22Rv1 (cell line): Measurements from ENCODE around the gene GOLPH3.
A peak's percentile ranks its signal among the peaks of the same experiment; 100 is the strongest.

Experiments
- H3K27ac ChIP-seq: fragments of 450-650 bp; 2 replicates; pipeline ENCODE4 v1.5.1; 2017
- ZFX ChIP-seq: fragments of 450-650 bp; IDR thresholded peaks from 2 replicates; pipeline ENCODE4 v1.6.1; 2017; ENCODE audit warnings: antibody characterized with exemption, borderline replicate concordance
- TF ChIP-seq, protein P1 (sequence below): fragments of 450-650 bp; IDR thresholded peaks from 2 replicates; pipeline ENCODE4 v1.5.1; 2017; ENCODE audit warnings: mild to moderate bottlenecking

The GOLPH3 gene

DNA sequence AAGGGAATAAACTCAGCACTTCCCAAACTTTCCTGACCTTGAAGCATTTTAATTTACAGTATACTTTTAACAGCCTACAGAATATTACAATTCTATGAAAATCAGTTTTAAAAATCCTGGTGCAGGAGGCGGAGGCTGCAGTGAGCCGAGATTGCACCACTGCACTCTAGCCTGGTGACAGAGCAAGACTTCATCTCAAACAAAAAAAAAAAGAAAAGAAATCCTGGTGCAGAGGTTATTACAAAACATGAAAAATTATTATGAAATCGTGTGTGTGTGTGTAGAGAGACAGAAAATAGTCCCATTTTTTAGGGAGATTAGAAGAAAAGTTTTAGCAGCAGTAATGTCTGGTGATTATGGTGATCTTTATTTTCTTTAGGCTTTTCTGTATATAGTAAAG, 26.9 kb downstream of the GOLPH3 start:
- H3K27ac ChIP-seq = no peak overlapping the region
- TF ChIP-seq ZFX = no peak
- TF ChIP-seq, protein P1, sequence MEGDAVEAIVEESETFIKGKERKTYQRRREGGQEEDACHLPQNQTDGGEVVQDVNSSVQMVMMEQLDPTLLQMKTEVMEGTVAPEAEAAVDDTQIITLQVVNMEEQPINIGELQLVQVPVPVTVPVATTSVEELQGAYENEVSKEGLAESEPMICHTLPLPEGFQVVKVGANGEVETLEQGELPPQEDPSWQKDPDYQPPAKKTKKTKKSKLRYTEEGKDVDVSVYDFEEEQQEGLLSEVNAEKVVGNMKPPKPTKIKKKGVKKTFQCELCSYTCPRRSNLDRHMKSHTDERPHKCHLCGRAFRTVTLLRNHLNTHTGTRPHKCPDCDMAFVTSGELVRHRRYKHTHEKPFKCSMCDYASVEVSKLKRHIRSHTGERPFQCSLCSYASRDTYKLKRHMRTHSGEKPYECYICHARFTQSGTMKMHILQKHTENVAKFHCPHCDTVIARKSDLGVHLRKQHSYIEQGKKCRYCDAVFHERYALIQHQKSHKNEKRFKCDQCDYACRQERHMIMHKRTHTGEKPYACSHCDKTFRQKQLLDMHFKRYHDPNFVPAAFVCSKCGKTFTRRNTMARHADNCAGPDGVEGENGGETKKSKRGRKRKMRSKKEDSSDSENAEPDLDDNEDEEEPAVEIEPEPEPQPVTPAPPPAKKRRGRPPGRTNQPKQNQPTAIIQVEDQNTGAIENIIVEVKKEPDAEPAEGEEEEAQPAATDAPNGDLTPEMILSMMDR = no peak

DNA sequence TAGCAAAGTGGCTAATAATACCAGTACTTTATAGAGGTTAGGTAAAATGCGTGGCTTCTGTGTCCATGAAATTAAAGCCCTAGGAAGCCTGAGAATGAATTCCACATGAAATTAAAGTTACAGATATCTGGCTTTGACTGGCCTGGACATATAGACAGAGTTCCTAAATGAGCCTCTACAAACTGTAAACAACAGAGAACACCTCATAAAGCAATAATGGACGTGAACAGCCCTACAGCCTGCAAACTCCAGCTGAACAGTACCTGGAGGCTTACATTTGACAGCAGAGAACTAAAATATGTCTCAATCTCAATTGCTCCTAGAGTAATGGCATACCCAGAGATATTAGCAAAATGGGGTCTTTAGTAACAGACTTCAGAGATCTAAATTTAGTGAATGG, 28.7 kb downstream of the GOLPH3 start:
- peak overlapping the region; percentile 19; the same call in 1 of the 2 replicates for H3K27ac ChIP-seq
- TF ChIP-seq ZFX = no peak

DNA sequence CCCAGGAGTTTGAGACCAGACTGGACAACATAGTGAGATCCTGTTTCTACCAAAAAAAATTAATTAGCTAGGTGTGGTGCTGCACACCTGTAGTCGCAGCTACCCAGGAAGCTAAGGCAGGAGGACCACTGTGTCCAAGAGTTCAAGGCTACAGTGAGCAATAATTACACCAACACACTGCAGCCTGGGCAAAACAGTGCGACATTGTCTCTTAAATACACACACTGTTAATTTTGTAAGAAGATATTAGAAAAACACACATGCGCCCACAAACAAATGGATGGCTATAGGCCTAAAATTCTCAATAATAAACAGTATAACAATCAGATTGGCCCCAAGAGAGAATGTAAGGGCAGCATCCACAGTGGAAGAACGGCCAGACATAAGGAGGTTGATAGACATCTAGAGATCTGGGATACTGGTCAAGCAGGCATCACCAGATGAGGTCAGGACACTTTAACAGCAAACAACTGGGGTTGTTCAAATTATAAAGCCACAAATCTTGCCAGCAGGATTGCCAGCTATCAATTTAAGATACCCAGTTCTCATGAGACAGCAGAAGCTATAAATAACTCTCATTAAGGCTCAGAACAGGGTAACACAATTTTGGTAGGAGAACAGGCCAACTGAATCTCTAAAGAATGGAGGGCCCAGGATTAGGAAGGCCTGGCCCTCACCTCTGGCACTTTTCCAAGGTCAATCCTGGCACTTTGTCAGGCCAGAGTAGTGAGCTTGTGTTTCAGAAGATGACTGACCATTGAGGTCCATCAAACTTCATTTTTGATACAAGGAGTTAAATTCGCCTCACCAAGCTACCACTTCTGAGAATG, 29.5 kb downstream of the GOLPH3 start:
- TF ChIP-seq ZFX = no peak
- TF ChIP-seq, protein P1 = no peak
- H3K27ac ChIP-seq = 0 out of 2 replicates have a peak overlapping the region, but pooled peaks have one; percentile 19

DNA sequence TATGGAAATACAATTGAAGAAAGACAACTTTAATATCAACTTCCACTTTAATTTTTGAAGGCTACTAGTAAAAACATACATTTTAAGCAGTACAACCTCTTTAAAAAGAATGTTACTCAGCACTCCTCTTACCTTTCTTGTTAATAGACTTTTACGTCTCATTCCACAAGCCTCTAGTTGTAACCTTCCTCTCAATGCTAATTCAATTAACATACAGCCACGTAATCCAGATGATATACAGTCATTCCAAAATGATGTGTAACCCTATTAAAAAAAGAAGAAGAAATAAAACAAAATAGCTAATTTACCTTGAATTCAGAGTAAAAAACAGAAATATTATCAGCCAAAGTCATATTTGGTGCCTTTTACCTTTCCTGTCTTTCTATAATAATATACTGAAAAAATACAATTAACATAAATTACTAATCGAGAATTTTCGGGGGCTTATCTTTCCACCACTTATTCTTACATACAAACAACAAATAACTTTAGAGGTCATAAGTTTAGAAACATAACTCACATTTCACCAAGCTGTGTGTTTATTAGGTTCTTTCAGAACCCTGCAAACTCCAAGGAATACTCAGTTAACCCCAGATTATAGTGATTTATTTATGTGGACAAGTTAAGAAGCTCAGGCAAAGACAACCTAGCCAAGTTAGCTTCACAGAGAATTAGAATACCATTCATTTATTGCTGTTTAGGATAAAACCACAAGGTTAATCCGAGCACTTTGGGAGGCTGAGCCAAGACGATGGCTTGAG, 30.3 kb downstream of the GOLPH3 start:
- no peak for TF ChIP-seq ZFX
- TF ChIP-seq, protein P1 = no peak

DNA sequence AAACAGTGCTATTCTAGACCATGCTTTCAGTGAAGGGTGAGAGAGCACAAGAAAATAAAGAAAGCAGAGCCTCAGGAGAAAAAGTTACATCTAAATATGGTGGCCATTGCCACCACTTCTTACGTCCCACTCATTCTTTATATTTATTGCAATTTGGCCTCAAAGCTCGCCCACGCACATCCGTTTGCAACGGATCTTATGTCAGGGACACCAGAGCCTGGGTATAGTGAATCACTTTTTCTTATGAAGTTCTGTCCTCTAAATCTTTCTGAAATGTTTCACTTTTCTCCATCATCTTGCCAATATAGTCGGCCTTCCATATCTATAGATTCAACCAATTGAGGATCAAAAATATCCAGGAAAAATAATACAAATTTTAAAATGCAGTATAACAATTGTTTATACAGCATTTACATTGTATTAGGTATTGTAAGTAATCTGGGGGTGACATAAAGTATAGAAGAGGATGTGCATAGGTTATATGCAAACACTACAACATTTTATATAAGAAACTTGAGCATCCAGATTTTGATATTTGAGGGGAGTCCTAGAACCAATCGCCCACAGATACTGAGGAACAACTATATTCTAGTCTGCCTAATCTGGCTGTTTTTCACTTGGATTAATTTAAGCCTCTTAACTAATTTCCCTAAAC, 35.2 kb downstream of the GOLPH3 start:
- no peak overlapping the region for H3K27ac ChIP-seq
- no peak for TF ChIP-seq ZFX
- TF ChIP-seq, protein P1 = no peak

More for the DNA sequence above, 30.3 kb downstream of the GOLPH3 start:
- H3K27ac ChIP-seq = no peak overlapping the region

DNA sequence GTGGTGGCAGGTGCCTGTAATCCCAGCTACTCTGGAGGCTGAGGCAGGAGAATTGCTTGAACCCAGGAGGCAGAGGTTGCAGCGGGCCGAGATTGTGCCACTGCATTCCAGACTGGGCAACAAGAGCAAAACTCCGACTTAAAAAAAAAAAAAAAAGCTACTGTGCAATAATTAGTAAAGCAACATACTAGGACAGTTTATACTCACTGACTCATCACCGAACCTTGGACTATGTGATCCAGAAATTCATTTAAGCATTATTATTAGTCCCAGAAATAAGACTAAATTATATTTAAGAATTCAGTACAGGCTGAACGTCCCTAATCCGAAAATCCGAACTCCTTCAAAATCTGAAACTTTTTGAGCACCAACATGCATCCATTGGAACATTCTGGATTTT, 37.8 kb downstream of the GOLPH3 start:
- TF ChIP-seq, protein P1 = no peak
- no peak for TF ChIP-seq ZFX
- no peak overlapping the region; the same call in 1 of the 2 replicates for H3K27ac ChIP-seq

DNA sequence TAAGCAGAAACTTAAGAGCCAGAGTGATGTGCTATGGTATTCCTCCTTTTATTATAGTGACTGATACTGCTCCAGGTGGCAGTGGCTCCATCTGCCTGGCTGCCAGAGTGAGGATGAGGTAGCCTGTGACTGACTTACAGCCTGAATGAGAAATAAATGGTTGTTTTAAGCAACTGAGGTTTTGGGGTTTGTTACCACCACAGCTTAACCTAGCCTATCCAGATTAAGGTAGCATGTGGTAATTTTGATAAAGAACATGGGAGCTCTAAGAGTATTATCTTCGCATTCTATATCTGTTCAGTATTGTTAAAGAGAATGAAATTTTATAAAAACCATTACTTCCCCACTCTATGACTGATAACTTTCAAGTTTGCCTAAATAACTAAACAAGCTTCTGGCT, 39.0 kb downstream of the GOLPH3 start:
- TF ChIP-seq ZFX = no peak
- TF ChIP-seq, protein P1 = no peak
- no peak overlapping the region for H3K27ac ChIP-seq
